Liver (tissue), 10 donors: Measurements from ENCODE around the gene CCDC186. TPM values are rescaled to one million over a fixed set of nuclear protein-coding genes. Genes with fewer than 3 reads are reported as not detected.

Experiments used
- DNase-seq: peaks from one replicate; pipeline ENCODE4 v3.0.0-alpha.2; 2017; ENCODE audit warnings: low spot score
- H3K27ac ChIP-seq, 2 donors: one replicate each; pipeline ENCODE4 v1.7.0; 2013; ENCODE audit warnings: inconsistent platforms in 2 of 2, low read length in 2 of 2, control low read depth in 1 of 2, low read depth in 1 of 2, mild to moderate bottlenecking in 1 of 2
- H3K27me3 ChIP-seq, 4 donors: one replicate each; pipeline versions ENCODE4 v1.6.1 to v1.7.0; 2013; ENCODE audit warnings: low read length in 3 of 4, inconsistent platforms in 1 of 4, mild to moderate bottlenecking in 1 of 4, moderate library complexity in 1 of 4; ENCODE audit not compliant: control insufficient read depth in 4 of 4, insufficient read depth in 4 of 4
- H3K36me3 ChIP-seq, 4 donors: one replicate each; pipeline versions ENCODE4 v1.6.1 to v1.7.0; 2013; ENCODE audit warnings: low read length in 3 of 4, mild to moderate bottlenecking in 3 of 4, low read depth in 1 of 4, moderate library complexity in 1 of 4; ENCODE audit not compliant: control insufficient read depth in 4 of 4, insufficient read depth in 3 of 4
- H3K4me1 ChIP-seq, 4 donors: one replicate each; pipeline versions ENCODE4 v1.6.1 to v1.7.0; 2013; ENCODE audit warnings: low read length in 3 of 4, mild to moderate bottlenecking in 3 of 4, moderate library complexity in 1 of 4; ENCODE audit not compliant: control insufficient read depth in 4 of 4, insufficient read depth in 4 of 4
- H3K4me3 ChIP-seq, 3 donors: one replicate each; pipeline versions ENCODE4 v1.6.1 to v1.7.0; 2013; ENCODE audit warnings: low read length in 3 of 3, control low read depth in 1 of 3, low read depth in 1 of 3, mild to moderate bottlenecking in 1 of 3
- H3K9ac ChIP-seq, 2 donors: one replicate each; pipeline ENCODE4 v1.7.0; 2013; ENCODE audit warnings: low read length in 2 of 2, mild to moderate bottlenecking in 2 of 2, moderate library complexity in 2 of 2, control low read depth in 1 of 2, low read depth in 1 of 2
- H3K9me3 ChIP-seq, 4 donors: one replicate each; pipeline versions ENCODE4 v1.6.1 to v1.7.0; 2013; ENCODE audit warnings: low read length in 3 of 4; ENCODE audit not compliant: control insufficient read depth in 4 of 4
- EGR1 ChIP-seq, 2 donors: IDR thresholded peaks; 2 replicates each; pipeline ENCODE4 v1.6.1; 2016 to 2018; ENCODE audit warnings: antibody characterized with exemption in 2 of 2, low read depth in 2 of 2
- FOXA1 ChIP-seq: IDR thresholded peaks from 2 replicates; pipeline ENCODE4 v1.6.1; 2016; ENCODE audit warnings: antibody characterized with exemption
- FOXA2 ChIP-seq: IDR thresholded peaks from 2 replicates; pipeline ENCODE4 v1.6.1; 2016; ENCODE audit warnings: antibody characterized with exemption
- HNF4A ChIP-seq, 2 donors: conservative IDR thresholded peaks; 2 replicates each; pipeline ENCODE4 v1.6.1; 2016; ENCODE audit warnings: antibody characterized with exemption in 2 of 2, mild to moderate bottlenecking in 2 of 2
- JUND ChIP-seq, 2 donors: IDR thresholded peaks; 2 replicates each; pipeline ENCODE4 v1.6.1; 2016; ENCODE audit warnings: antibody characterized with exemption in 2 of 2
- RAD21 ChIP-seq, 2 donors: IDR thresholded peaks; 2 replicates each; pipeline ENCODE4 v1.6.1; 2016; ENCODE audit warnings: antibody characterized with exemption in 2 of 2, mild to moderate bottlenecking in 2 of 2
- RXRA ChIP-seq, 2 donors: IDR thresholded peaks; 2 replicates each; pipeline ENCODE4 v1.6.1; 2017 to 2018; ENCODE audit warnings: antibody characterized with exemption in 2 of 2, mild to moderate bottlenecking in 1 of 2
- SP1 ChIP-seq: IDR thresholded peaks from 2 replicates; pipeline ENCODE4 v1.6.1; 2018; ENCODE audit warnings: antibody characterized with exemption, mild to moderate bottlenecking
- TAF1 ChIP-seq: conservative IDR thresholded peaks from 2 replicates; pipeline ENCODE4 v1.6.1; 2016; ENCODE audit warnings: antibody characterized with exemption, mild to moderate bottlenecking
- WGBS: extraction: QIAGEN DNeasy Blood & Tissue Kit; methylation state at CpG from one replicate; pipeline ENCODE4 v1.1.7; 2013; 5-methylcytosine and 5-hydroxymethylcytosine counted together
- polyA plus RNA-seq, 2 donors: library from polyadenylated mRNA; stranded (reverse) in 1 of 2; unstranded in 1 of 2; fragments of 200-250 nt in 1 of 2; fragments of >200 nt in 1 of 2; fragmentation: Nextera tagmentation in 1 of 2; extraction: Ambion mirVana in 1 of 2; gene quantifications; one replicate each; pipeline versions ENCODE4 v1.2.1 to v1.2.3, GENCODE V29; 2013 to 2015
- small RNA-seq: library from RNA; depleted of rRNA; stranded (forward); fragments of <200 nt; gene quantifications from one replicate; pipeline ENCODE3, GENCODE V24; 2014
- total RNA-seq, 2 donors: library from RNA; depleted of rRNA; stranded (reverse); fragments of >200 nt; gene quantifications; one replicate each; pipeline ENCODE4 v1.2.3, GENCODE V29; 2014
- TF ChIP-seq, protein P1 (sequence below): IDR thresholded peaks from 2 replicates; pipeline ENCODE4 v1.6.1; 2016; ENCODE audit warnings: antibody characterized with exemption
- TF ChIP-seq, protein P2 (sequence below): fragments of 150-350 bp; IDR thresholded peaks from 2 replicates; pipeline ENCODE4 v1.5.1; 2017; ENCODE audit warnings: improper control_type of control experiment, low read depth, low read length; ENCODE audit not compliant: missing input control
- TF ChIP-seq, protein P3 (sequence below): IDR thresholded peaks from 2 replicates; pipeline ENCODE4 v1.6.1; 2016; ENCODE audit warnings: antibody characterized with exemption
- TF ChIP-seq, protein P4 (sequence below): IDR thresholded peaks from 2 replicates; pipeline ENCODE4 v1.6.1; 2016; ENCODE audit warnings: antibody characterized with exemption
- donor health status: healthy.
- donor health status: healthy.
- donor health status: healthy.
- donor health status: healthy.
- donor health status: healthy.

CCDC186 gene
- total and polyA plus RNA-seq, 4 donors, result 1.9 to 11.6 (median 6.1) TPM

DNA sequence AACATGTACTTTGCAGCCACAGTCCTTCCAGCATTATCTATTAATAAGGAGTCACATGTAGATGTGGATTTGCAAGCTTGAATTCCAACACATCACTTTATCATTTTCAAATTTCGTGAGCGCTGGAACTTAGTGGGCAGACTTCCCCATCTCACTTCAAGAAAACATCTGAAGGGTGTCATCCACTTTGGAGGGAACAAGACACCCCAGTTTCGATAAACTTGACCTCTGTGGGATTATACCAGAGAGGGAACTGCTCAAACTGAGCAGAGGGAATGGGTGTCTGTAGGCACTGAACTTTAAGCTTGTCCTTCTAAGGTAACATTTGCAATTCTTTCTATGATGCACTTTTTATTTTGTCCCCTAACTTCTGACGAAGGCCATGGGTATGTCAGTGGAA is 102.8 kb downstream of the CCDC186 start:
- Histone ChIP-seq H3K27me3 (no peaks in the 10 kb centered on the region), H3K9ac (no peak overlapping the region), H3K36me3 (no peaks in the 10 kb centered on the region), H3K9me3 (no peaks in the 10 kb centered on the region), H3K4me1 (no peaks in the 10 kb centered on the region), H3K27ac (no peak overlapping the region), H3K4me3 (no peak overlapping the region)
- DNase-seq, result no peak
- 80% methylated on average over 4 of the region's 4 CpGs for WGBS
- TF ChIP-seq RAD21 (IDR thresholded peaks at IDR 0.05) (no peak), JUND (IDR thresholded peaks at IDR 0.05) (no peak), EGR1 (IDR thresholded peaks at IDR 0.05; ENCODE audit: low read depth in 2 of 2) (no peak), FOXA2 (no peak), TAF1 (no peak), RXRA (IDR thresholded peaks at IDR 0.05) (no peak), SP1 (no peak), HNF4A (conservative IDR thresholded peaks at IDR 0.05) (no peak), FOXA1 (no peak)
- TF ChIP-seq, protein P1, sequence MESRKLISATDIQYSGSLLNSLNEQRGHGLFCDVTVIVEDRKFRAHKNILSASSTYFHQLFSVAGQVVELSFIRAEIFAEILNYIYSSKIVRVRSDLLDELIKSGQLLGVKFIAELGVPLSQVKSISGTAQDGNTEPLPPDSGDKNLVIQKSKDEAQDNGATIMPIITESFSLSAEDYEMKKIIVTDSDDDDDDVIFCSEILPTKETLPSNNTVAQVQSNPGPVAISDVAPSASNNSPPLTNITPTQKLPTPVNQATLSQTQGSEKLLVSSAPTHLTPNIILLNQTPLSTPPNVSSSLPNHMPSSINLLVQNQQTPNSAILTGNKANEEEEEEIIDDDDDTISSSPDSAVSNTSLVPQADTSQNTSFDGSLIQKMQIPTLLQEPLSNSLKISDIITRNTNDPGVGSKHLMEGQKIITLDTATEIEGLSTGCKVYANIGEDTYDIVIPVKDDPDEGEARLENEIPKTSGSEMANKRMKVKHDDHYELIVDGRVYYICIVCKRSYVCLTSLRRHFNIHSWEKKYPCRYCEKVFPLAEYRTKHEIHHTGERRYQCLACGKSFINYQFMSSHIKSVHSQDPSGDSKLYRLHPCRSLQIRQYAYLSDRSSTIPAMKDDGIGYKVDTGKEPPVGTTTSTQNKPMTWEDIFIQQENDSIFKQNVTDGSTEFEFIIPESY, result no peak
- TF ChIP-seq, protein P2, sequence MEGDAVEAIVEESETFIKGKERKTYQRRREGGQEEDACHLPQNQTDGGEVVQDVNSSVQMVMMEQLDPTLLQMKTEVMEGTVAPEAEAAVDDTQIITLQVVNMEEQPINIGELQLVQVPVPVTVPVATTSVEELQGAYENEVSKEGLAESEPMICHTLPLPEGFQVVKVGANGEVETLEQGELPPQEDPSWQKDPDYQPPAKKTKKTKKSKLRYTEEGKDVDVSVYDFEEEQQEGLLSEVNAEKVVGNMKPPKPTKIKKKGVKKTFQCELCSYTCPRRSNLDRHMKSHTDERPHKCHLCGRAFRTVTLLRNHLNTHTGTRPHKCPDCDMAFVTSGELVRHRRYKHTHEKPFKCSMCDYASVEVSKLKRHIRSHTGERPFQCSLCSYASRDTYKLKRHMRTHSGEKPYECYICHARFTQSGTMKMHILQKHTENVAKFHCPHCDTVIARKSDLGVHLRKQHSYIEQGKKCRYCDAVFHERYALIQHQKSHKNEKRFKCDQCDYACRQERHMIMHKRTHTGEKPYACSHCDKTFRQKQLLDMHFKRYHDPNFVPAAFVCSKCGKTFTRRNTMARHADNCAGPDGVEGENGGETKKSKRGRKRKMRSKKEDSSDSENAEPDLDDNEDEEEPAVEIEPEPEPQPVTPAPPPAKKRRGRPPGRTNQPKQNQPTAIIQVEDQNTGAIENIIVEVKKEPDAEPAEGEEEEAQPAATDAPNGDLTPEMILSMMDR, result no peak
- TF ChIP-seq, protein P3, sequence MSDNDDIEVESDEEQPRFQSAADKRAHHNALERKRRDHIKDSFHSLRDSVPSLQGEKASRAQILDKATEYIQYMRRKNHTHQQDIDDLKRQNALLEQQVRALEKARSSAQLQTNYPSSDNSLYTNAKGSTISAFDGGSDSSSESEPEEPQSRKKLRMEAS, result no peak
- TF ChIP-seq, protein P4, sequence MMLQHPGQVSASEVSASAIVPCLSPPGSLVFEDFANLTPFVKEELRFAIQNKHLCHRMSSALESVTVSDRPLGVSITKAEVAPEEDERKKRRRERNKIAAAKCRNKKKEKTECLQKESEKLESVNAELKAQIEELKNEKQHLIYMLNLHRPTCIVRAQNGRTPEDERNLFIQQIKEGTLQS, result no peak

Small RNA genes within 50 kb of the gene (small RNA-seq; reads per million reads assigned to genes)
- gene RF02277 (not detected), gene RNU6-709P (not detected)

Other genes with a start within 250 kb of the CCDC186 start
- gene ADRB1, start 130.3 kb downstream of the CCDC186 start, total RNA-seq, result under 1 TPM; 0.05 to 0.17 TPM
- gene ADRB1, start 130.3 kb downstream of the CCDC186 start, polyA plus RNA-seq, result under 1 TPM in 1 of 2 donors, not detected in 1; 0.16 TPM
- gene TDRD1, start 5.2 kb upstream of the CCDC186 start, total RNA-seq, result under 1 TPM; 0.09 to 0.17 TPM
- gene TDRD1, start 5.2 kb upstream of the CCDC186 start, polyA plus RNA-seq, result under 1 TPM; 0.01 to 0.04 TPM
- gene VWA2, start 65.1 kb upstream of the CCDC186 start, total RNA-seq, result under 1 TPM; 0.05 to 0.25 TPM
- not detected for gene VWA2, start 65.1 kb upstream of the CCDC186 start, polyA plus RNA-seq
- 1 to 10 TPM; 1.6 to 1.8 TPM for gene AFAP1L2, start 230.3 kb upstream of the CCDC186 start, total RNA-seq
- under 1 TPM; 0.53 to 0.89 TPM for gene AFAP1L2, start 230.3 kb upstream of the CCDC186 start, polyA plus RNA-seq